ENCODE measurements around the gene CTRB1. TPM values are rescaled to one million over a fixed set of nuclear protein-coding genes. Genes with fewer than 3 reads are reported as not detected.
"Not testable (repeated sequence)": the region's sequence is repeated elsewhere in the genome, so short reads cannot be mapped to it uniquely, and the experiment has no call there.

CTRB1 gene
- total RNA-seq, 1 donor from 2014 or later: not detected

DNA sequence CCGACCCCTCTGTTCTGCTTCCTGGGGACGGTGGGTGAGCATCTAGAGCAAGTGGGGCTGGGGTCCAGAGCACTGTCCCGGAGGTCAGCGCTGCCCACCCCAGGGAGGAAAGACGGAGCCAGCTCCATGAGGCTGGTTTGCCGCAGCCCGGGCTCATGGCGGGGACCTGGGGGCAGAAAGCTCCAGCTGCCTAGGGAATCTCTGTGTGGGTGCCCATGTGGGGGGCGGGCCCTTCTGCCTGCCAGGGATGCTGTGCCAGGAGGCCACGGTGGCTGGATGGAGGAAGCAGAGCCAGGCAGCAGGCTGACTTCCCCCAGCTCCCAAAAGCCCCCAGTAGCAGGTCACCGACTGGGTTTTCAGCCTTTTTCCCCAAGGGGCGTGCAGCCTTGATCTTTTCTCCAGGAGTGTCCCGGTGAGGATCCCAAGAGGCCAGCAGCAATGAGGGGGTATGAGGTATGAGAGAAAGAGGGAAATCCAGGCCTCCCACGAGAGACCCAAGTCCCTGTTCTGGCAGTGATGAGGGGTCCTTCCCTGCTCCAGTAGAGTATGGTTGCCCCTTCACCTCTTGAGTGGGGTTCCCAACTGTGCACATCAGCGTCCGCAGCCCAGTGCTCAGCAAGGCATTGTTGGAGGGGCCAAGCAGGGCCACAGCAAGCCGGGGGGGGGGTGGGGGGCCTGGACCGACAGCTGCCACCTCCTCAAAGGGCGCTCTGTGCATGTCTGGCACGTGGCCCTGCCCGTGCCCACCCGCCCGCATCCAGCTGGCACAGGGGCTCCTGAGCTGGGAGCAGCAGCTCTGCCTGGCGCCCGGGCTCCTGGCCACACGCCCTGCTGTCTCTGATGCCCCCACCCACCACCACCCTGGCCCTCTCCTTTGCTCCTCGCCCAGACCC lies 48.2 kb downstream of the CTRB1 start:
- Histone ChIP-seq H3K27ac (no peak overlapping the region), H3K36me3 (no peaks in the 10 kb centered on the region), H3K9me3 (no peaks in the 10 kb centered on the region), H3K4me3 (peak overlapping the region; percentile 55 to 86), H3K4me1 (peaks cover 56% of the 10 kb centered on the region), H3K27me3 (no peaks in the 10 kb centered on the region)
- intact Hi-C loops (cut with DNase I): no loop called here
- TF ChIP-seq CTCF (IDR thresholded peaks at IDR 0.05) (no peak), POLR2AphosphoS5 (IDR thresholded peaks at IDR 0.05; ENCODE audit: insufficient read depth in 1 of 2, low read depth in 1 of 2) (no peak), POLR2A (IDR thresholded peaks at IDR 0.05) (no peak)
- no peak for DNase-seq (ENCODE audit: extremely low spot score in 2 of 2)

GRCh38 chr16:75267631-75268264 lies 49.0 kb downstream of the CTRB1 start:
- H3K9me3 ChIP-seq: no peaks in the 10 kb centered on the region
- no peaks in the 10 kb centered on the region for H3K36me3 ChIP-seq
- no peak for TF ChIP-seq CTCF (IDR thresholded peaks at IDR 0.05)
- TF ChIP-seq POLR2A (IDR thresholded peaks at IDR 0.05): no peak
- peak in 1 of 2 donors; percentile 27 for TF ChIP-seq POLR2AphosphoS5 (IDR thresholded peaks at IDR 0.05; ENCODE audit: insufficient read depth in 1 of 2, low read depth in 1 of 2)
- no peak overlapping the region for H3K27ac ChIP-seq
- intact Hi-C loops (cut with DNase I): no loop called here
- no peaks in the 10 kb centered on the region for H3K27me3 ChIP-seq
- DNase-seq (ENCODE audit: extremely low spot score in 2 of 2): no peak
- H3K4me3 ChIP-seq: no peak overlapping the region
- peaks cover 49% of the 10 kb centered on the region for H3K4me1 ChIP-seq

DNA sequence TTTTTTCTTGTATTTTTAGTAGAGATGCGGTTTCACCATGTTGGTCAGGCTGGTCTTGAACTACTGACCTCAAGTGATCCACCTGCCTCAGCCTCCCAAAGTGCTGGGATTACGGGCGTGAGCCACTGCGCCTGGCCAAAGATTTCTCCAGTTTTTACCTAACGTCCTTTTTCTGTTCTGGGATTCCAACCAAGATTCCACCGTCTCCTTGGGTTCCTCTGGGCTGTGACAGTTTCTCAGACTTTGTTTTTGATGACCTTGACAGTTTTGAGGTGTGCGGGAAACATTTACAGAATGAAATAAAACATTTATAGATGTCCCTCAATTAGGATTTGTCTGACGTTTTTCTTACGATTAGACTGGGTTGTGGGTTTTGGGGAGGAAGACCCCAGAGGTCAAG lies 50.6 kb downstream of the CTRB1 start:
- H3K4me3 ChIP-seq; intact Hi-C loops (cut with DNase I): not testable (repeated sequence)

DNA sequence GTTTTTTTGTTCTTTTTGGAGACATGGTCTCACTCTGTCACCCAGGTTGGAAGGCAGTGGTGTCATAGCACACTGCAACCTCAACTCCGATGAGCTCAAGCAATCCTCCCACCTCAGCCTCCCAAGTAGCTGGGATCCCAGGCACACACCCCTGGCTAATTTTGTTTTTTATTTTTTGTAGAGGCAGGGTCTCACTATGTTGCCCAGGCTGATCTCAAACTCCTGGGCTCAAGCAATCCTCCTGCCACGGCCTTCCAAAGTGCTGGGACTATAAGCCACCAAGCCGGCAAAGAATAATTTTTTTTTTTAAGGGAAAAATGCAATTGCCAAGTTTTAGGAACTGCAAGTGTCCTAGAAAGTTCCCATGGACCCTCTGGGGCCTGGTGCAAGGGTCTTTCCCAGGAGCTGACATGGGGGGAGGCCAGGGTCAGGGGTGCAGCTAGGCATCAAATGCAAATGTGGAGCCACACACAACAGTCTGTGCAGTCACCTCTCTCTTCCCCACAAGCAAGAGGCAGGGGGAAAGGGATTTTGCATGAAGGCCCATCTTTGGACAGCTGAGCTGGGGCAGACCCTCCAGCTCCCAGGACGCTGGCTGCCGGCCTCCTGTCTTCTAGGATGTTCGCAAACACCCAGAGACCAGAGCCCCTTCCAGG lies 52.8 kb downstream of the CTRB1 start:
- Histone ChIP-seq H3K27me3 (no peaks in the 10 kb centered on the region), H3K36me3 (no peaks in the 10 kb centered on the region), H3K9me3 (no peaks in the 10 kb centered on the region), H3K27ac (no peak overlapping the region), H3K4me1 (peaks cover 15% of the 10 kb centered on the region), H3K4me3 (no peak overlapping the region)
- TF ChIP-seq CTCF (IDR thresholded peaks at IDR 0.05): no peak
- DNase-seq (ENCODE audit: extremely low spot score in 2 of 2): no peak
- intact Hi-C loops (cut with DNase I): no loop called here

More for the DNA sequence above, 50.6 kb downstream of the CTRB1 start:
- DNase-seq (ENCODE audit: extremely low spot score in 2 of 2); H3K27ac ChIP-seq; H3K36me3 ChIP-seq; H3K27me3 ChIP-seq; H3K9me3 ChIP-seq: not testable (repeated sequence)
- H3K4me1 ChIP-seq: peaks cover 33% of the 10 kb centered on the region

DNA sequence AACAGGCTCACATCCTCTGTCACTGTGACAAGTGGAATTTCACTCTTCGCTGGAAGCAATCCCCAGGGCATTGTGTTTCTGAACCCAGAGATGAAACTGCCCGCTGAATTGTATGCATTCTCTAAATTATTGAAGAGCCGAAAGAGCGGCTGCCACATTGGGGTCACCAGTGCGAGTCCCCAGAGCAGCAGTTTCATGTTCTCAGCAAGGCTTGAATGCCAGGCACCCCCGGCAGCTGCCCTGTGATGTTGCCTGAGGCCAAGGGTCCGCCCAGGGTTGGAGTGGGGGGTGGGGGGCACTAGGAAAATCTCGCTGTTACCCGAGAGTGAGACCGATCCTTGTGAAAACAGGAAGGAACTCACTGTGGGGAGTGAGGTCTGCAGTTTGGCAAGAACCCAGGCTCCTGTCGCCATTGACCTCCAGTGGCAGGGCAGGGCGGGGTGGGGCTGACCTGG lies 53.3 kb downstream of the CTRB1 start:
- no peak for DNase-seq (ENCODE audit: extremely low spot score in 2 of 2)
- Histone ChIP-seq H3K4me3 (no peak overlapping the region), H3K4me1 (peaks cover 11% of the 10 kb centered on the region), H3K9me3 (no peaks in the 10 kb centered on the region), H3K36me3 (no peaks in the 10 kb centered on the region), H3K27me3 (no peaks in the 10 kb centered on the region), H3K27ac (no peak overlapping the region)
- intact Hi-C loops (cut with DNase I): no loop called here
- TF ChIP-seq POLR2AphosphoS5 (IDR thresholded peaks at IDR 0.05; ENCODE audit: insufficient read depth in 1 of 2, low read depth in 1 of 2): no peak
- no peak for TF ChIP-seq CTCF (IDR thresholded peaks at IDR 0.05)
- TF ChIP-seq POLR2A (IDR thresholded peaks at IDR 0.05): no peak

- DNase-seq (ENCODE audit: extremely low spot score in 2 of 2); H3K27ac ChIP-seq; H3K36me3 ChIP-seq; H3K9me3 ChIP-seq; H3K4me1 ChIP-seq; H3K4me3 ChIP-seq; H3K27me3 ChIP-seq; intact Hi-C loops (cut with DNase I): not testable (repeated sequence)
Measured at GRCh38 chr16:75272629-75273028, 53.8 kb downstream of the CTRB1 start.
